ENCODE results near the gene CTDP1.

The CTDP1 gene, protein sequence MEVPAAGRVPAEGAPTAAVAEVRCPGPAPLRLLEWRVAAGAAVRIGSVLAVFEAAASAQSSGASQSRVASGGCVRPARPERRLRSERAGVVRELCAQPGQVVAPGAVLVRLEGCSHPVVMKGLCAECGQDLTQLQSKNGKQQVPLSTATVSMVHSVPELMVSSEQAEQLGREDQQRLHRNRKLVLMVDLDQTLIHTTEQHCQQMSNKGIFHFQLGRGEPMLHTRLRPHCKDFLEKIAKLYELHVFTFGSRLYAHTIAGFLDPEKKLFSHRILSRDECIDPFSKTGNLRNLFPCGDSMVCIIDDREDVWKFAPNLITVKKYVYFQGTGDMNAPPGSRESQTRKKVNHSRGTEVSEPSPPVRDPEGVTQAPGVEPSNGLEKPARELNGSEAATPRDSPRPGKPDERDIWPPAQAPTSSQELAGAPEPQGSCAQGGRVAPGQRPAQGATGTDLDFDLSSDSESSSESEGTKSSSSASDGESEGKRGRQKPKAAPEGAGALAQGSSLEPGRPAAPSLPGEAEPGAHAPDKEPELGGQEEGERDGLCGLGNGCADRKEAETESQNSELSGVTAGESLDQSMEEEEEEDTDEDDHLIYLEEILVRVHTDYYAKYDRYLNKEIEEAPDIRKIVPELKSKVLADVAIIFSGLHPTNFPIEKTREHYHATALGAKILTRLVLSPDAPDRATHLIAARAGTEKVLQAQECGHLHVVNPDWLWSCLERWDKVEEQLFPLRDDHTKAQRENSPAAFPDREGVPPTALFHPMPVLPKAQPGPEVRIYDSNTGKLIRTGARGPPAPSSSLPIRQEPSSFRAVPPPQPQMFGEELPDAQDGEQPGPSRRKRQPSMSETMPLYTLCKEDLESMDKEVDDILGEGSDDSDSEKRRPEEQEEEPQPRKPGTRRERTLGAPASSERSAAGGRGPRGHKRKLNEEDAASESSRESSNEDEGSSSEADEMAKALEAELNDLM

DNA sequence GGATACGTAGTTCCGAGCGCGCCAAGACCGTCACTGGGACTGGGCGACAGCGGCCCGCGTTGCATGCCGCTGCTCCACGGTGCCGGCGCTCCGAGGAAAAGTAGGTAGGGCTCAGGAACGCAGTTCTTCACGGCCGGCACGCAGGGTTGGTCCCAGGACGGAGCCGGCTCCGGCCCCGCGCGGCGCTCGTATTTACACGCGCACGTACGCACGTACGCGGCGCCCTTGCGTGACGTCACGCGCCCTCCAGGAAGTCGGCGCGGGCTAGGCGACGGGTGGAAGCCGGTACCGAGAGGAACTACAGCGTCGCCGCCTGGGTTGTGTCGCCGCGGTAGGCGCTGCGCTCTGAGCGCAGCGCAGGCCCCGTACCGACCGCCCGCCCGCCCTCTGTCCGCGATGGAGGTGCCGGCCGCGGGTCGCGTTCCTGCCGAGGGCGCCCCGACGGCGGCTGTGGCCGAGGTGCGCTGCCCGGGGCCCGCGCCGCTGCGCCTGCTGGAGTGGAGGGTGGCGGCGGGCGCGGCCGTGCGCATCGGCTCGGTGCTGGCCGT is at the start of gene CTDP1:
Gene CTDP1 (plus strand): TSS at position 252 of the 548 bp plus-strand sequence. CDS start 145 bp downstream, at position 397.
- no peak for DNase-seq

DNA sequence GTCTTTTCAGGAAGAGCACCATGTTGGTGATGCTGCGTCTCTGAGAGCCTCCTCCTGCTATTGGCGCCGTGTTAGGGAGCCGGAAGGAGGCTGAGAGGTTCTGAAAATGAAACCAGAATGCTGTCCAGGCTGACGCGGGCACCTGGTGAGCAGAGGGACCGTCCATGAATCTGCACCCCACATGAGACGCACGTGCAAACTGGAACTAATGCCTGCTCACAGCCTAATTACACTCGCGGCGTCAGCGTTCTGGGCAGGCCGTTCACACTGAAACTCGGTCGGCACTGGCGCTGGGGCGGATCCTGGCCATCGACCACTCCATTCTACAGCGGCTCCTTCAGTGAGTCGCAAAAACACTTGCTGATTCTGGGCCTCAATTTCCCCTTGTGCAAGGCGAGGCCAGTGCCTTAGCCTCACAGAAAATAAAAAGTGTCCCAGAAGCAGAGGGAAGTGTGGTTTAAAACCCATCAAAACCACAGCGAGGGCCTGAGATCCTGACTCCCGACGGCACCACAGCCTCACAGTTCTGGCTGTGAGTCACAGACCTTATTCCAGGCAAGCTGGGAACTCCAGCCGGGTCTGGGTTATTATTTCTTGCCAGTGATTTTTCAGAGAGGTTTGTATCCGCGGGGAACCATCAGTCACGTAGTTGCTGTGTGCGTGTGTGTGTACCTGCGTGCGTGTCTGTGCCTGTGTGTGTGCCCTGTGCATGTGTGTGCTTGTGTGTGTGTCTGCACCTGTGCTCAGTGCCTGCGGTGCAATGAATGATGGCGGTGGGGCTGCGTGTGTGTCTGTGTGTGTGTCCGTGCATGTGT is 49.1 kb upstream of the CTDP1 start:
- DNase-seq: no peak

DNA sequence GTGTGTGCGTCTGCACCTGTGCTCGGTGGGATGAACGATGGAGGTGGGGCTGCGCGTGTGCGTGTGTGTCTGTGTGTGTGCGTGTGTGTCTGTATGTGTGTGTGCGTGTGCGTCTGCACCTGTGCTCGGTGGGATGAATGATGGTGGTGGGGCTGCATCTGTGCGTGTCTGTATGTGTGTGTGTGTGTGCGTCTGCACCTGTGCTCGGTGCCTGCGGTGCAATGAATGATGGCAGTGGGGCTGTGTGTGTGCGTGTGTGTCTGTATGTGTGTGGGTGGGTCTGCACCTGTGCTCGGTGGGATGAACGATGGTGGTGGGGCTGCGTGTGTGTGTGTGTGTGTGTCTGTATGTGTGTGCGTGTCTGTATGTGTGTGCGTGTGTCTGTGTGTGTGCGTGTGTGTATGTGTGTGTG is 48.5 kb upstream of the CTDP1 start:
- DNase-seq: no peak

GRCh38 chr18:79631761-79632446 is 47.7 kb upstream of the CTDP1 start:
- no peak for DNase-seq

DNA sequence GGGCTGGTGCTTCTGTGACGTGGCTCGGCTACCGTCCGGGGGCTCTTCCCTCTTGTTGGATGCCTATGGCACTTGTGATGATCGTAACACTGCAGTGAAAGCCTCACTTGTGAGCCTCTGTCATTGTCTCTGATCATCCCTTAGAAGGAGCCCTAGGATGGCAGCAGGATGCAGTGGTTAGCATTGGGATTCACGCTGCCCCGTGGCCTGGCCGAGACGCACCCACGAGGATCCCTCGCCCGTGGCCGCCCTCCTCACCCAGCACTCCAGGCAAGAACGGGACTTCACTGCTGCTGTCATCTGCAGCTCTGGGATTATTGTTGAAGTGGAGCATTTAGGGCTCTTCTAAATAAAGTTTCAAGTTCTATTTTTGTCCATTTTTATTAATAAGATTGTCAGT is 46.8 kb upstream of the CTDP1 start:
- no peak for DNase-seq

- no peak for DNase-seq
Measured at GRCh38 chr18:79634186-79634585, 45.4 kb upstream of the CTDP1 start.

- DNase-seq: no peak
Measured at GRCh38 chr18:79634593-79635426, 44.8 kb upstream of the CTDP1 start.

GRCh38 chr18:79635427-79635726 is 44.2 kb upstream of the CTDP1 start:
- DNase-seq: no peak

- peak; percentile 35 for DNase-seq
Measured at GRCh38 chr18:79637181-79637920, 42.3 kb upstream of the CTDP1 start.

- DNase-seq: peak; percentile 40
Measured at GRCh38 chr18:79637921-79638909, 41.4 kb upstream of the CTDP1 start.

DNA sequence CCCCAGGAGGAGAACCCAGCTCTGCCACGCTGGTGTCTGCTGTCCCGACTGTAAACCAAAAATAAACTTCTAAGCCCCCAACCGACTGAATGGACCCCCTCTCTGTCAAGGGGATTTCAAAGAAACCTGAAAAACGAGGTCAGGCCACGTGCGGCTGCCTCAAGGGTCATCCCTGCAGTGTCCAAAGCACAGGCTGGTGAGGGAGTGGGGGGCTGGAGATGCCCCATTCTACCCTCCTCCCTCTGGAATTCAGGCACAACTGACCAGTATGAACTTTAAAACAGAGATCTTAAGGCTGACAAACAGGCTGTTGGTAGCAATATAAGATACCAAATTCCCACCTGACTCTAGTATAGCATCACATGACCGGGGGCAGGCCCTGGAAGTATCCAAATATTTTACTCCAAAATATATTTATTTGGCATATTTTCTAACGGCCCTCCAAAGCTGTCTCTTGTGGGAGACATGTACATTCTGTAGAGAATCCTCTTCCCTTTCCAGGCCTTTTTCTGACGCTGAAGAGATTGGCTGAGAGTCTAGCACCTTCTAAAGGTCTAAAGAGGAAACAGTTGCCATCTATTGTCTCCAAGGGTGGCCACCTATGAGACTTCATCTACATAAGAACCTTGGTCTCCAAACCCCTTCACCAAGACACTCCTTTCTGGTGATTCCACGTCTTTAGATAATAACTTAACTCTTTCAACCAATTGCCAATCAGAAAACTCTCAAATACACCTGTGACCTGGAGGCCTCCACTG is 40.4 kb upstream of the CTDP1 start:
- peak; percentile 35 for DNase-seq

DNA sequence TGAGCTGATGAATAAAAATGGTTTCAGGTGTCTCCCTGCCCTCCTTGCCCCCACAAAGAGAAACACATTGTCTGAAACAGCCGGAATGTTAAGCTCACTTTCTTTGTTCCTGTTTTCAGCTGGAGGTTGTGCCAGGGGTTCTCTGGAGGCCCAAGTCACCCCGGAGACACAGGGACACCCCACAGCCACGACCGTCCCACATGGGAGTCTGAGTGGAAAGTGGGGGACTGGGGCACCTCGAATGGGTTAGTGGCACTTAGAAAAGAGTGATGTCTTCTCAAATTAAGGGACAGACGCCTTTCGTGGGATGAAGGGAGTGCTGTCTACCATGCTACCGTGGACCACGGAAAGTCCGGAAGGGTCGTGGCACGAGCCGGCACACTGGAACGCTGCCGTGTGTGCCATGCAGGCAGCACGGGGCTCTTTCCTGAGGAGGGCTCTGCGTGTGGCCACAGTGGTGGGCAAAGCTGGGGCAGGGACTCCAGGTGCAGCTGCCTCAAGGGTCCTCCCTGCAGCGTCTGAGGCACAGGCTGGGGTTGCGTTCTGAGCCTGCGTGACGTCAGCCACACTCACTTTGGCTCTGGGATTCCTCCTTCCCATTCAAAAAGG is 39.4 kb upstream of the CTDP1 start:
- no peak for DNase-seq

DNA sequence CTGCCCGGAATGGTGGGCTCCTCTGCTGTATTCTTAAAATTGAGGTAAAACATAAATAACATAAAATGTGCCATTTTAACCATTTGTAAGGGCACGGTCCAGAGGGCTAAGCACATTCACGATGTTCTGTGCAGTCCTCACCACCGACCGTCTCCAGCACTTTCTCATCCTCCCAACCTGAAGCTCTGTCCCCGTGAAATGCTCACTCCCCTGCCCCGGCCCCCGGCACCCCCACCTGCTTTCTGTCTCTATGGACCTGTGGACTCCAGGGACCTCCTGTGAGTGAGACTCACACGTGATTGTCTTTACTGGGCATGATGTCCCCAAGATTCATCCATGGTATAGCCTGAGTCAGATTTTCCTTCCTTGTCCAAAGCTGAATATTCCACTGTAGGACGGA is 38.7 kb upstream of the CTDP1 start:
- DNase-seq: no peak

DNA sequence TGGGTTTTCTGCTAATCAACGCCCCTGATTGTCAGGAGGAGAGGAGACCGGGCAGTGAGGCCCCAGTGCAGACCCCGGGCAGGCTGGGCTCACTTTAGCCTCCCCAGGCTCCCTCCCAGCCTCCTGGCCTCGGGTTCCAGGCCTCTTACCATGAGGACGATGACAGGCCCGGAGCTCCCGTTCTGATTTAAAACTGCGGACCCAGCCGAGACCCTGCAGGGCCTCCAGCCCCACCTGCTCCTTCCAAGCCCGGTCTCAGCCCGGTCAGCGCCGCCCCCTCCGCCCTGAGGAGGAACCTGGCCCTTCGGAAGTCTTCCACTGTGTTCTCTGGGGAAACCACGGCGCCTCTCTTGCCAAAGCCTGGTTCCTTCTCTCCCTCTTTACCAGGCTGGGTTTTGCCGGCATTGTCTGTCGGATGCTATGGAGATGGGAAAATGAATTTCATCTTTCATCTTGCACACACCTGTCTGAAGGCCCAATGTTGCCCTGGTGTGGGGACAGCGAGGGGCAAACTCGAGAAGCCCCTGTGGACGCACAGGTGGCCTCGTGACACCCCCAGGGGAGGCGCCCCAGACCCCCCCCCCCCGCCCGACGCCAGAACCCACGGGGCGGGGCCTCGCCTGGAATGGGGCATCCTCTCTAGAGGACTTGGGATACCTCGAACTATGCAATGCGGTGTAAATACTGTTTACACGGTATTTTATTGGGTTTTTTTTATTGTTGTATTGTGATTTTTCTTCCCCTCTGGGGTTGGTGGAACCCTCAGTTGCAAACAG is 37.7 kb upstream of the CTDP1 start:
- DNase-seq: no peak

GRCh38 chr18:79642626-79643025 is 37.0 kb upstream of the CTDP1 start:
- no peak for DNase-seq

DNA sequence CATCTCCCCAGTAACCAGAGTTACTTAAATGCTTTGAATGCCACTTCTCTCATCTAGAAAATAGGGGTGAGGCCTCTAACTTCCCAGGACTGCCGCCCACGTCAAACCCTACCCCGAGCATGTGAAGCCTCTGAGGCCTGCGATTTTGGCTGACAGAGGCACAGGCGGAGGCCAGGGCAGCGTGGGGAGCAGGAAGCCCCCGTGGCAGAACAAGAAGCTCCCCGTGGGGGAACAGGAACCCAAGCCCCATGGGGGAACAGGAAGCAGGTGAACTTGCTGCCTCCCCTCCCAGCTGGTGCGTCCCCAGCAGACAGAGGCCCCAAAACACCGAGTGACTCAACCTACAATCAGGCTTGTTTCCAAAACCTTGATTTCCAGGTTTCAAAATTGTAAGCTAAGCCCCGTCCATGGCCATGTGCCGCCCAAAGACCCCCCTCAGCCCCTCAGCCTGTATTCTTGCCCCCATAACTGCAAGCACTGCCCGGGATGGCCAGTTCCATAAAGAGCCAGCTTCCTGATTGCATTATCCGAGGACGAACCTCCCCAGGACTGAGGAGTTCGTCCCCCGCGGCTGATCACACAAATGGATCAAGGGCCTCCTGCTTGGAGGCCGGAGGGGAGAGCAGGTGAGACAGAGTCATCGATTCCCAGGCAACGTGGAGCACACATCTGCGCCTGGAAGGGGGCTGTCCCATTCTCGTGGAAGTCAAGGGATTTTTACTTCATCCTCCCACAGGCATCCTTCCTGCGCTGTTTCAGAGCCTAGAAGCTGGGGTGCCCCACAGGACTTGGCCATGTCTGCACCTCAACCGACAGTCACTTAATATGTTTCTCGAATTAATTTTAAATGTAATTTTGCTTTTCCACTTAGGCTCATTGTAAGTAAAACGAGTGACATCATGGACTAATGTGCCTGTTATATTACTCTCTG is 36.3 kb upstream of the CTDP1 start:
- DNase-seq: no peak

Measured in activated CD8-positive, alpha-beta memory T cell treated with anti-CD3 and anti-CD28 coated beads for 24 hours (primary cell).